ENCODE data around the gene FN1.

The FN1 gene

GRCh38 chr2:215435870-215436704, at the start of gene FN1:
FN1 (minus strand) TSS chr2:215436068; CDS start chr2:215435802, 266 bp downstream.
- peak within 1 kb of the TSS; percentile 57 for H3K27ac ChIP-seq
- TF ChIP-seq, protein P1, sequence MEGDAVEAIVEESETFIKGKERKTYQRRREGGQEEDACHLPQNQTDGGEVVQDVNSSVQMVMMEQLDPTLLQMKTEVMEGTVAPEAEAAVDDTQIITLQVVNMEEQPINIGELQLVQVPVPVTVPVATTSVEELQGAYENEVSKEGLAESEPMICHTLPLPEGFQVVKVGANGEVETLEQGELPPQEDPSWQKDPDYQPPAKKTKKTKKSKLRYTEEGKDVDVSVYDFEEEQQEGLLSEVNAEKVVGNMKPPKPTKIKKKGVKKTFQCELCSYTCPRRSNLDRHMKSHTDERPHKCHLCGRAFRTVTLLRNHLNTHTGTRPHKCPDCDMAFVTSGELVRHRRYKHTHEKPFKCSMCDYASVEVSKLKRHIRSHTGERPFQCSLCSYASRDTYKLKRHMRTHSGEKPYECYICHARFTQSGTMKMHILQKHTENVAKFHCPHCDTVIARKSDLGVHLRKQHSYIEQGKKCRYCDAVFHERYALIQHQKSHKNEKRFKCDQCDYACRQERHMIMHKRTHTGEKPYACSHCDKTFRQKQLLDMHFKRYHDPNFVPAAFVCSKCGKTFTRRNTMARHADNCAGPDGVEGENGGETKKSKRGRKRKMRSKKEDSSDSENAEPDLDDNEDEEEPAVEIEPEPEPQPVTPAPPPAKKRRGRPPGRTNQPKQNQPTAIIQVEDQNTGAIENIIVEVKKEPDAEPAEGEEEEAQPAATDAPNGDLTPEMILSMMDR (conservative IDR thresholded peaks at IDR 0.05) = no peak
- TF ChIP-seq ZFX (IDR thresholded peaks at IDR 0.05) = no peak

DNA sequence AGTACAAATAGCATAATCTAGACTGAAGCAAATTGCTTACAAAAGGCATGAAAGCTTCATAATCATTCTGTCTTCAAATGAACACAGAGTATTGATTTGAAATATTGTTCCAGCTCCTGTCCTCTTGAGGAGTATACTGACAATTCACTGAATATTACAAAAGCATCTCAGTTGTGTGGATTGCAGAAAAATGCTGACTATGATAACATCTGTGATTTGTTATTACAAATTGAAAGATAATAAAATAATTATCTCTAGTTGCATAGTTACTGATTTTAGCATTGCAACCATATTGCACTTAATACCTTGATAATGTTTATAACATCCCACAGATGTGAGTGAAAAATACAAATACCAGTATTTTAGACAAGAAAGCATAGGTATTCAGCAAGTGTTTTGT, 49.2 kb upstream of the FN1 start:
- no peak overlapping the region for H3K27ac ChIP-seq
- TF ChIP-seq, protein P1 (conservative IDR thresholded peaks at IDR 0.05) = no peak
- TF ChIP-seq ZFX (IDR thresholded peaks at IDR 0.05) = no peak

GRCh38 chr2:215484570-215484969, 48.7 kb upstream of the FN1 start:
- no peak for TF ChIP-seq ZFX (IDR thresholded peaks at IDR 0.05)
- TF ChIP-seq, protein P1 (conservative IDR thresholded peaks at IDR 0.05) = no peak
- no peak overlapping the region for H3K27ac ChIP-seq

GRCh38 chr2:215483431-215483830, 47.6 kb upstream of the FN1 start:
- TF ChIP-seq, protein P1 (conservative IDR thresholded peaks at IDR 0.05) = no peak
- TF ChIP-seq ZFX (IDR thresholded peaks at IDR 0.05) = no peak
- H3K27ac ChIP-seq = no peak overlapping the region

- TF ChIP-seq, protein P1 (conservative IDR thresholded peaks at IDR 0.05) = no peak
- no peak for TF ChIP-seq ZFX (IDR thresholded peaks at IDR 0.05)
- H3K27ac ChIP-seq = no peak overlapping the region
Observed at GRCh38 chr2:215479536-215480240, 43.8 kb upstream of the FN1 start.

DNA sequence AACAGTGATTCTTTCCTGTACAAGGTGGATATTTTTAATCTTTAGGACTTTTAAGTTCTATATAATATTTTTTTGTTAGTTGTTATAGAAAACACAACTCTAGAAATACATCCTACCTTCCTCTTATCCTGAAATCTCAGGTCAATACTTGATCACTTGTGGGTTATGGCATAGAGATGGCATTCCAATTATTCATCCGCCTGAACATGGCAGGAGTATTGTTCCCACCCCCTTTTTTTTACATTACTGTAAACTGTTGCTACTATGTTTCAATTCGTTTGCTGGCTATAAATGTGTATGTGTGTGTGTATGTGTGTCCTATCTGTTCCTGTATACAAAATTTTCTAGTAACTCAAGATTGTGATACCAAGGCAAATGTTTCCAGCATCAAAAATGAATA, 43.3 kb upstream of the FN1 start:
- TF ChIP-seq ZFX (IDR thresholded peaks at IDR 0.05) = no peak
- TF ChIP-seq, protein P1 (conservative IDR thresholded peaks at IDR 0.05) = no peak
- no peak overlapping the region for H3K27ac ChIP-seq

DNA sequence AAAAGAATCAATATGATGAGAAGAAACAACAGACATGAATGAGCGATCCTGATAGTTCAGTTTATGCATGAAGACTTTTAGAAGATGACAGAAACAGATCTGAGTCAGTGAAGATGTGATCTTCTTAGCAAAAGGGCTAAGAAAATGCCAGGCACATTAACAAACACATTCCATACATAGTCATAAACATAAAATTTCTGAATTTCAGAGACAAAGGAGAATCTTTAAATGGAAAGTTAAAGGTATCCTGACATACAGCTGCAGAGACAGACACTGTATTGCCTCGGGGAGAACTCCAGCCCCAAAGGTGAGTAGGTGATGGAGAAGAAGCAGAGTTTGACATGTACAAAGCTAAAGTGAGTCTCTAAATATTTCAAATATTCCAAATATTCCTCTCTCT, 40.6 kb upstream of the FN1 start:
- TF ChIP-seq, protein P1 (conservative IDR thresholded peaks at IDR 0.05) = no peak
- no peak for TF ChIP-seq ZFX (IDR thresholded peaks at IDR 0.05)
- H3K27ac ChIP-seq = no peak overlapping the region

Data from C4-2B (cell line).